Liver (tissue), 9 donors: ENCODE results near the gene VWC2. TPM values are rescaled to one million over a fixed set of nuclear protein-coding genes. Genes with fewer than 3 reads are reported as not detected.

Source experiments
- DNase-seq: peaks from one replicate; pipeline ENCODE4 v3.0.0-alpha.2; 2017; ENCODE audit warnings: low spot score
- H3K27ac ChIP-seq, 2 donors: one replicate each; pipeline ENCODE4 v1.7.0; 2013; ENCODE audit warnings: inconsistent platforms in 2 of 2, low read length in 2 of 2, control low read depth in 1 of 2, low read depth in 1 of 2, mild to moderate bottlenecking in 1 of 2
- H3K27me3 ChIP-seq, 4 donors: one replicate each; pipeline versions ENCODE4 v1.6.1 to v1.7.0; 2013; ENCODE audit warnings: low read length in 3 of 4, inconsistent platforms in 1 of 4, mild to moderate bottlenecking in 1 of 4, moderate library complexity in 1 of 4; ENCODE audit not compliant: control insufficient read depth in 4 of 4, insufficient read depth in 4 of 4
- H3K36me3 ChIP-seq, 4 donors: one replicate each; pipeline versions ENCODE4 v1.6.1 to v1.7.0; 2013; ENCODE audit warnings: low read length in 3 of 4, mild to moderate bottlenecking in 3 of 4, low read depth in 1 of 4, moderate library complexity in 1 of 4; ENCODE audit not compliant: control insufficient read depth in 4 of 4, insufficient read depth in 3 of 4
- H3K4me1 ChIP-seq, 4 donors: one replicate each; pipeline versions ENCODE4 v1.6.1 to v1.7.0; 2013; ENCODE audit warnings: low read length in 3 of 4, mild to moderate bottlenecking in 3 of 4, moderate library complexity in 1 of 4; ENCODE audit not compliant: control insufficient read depth in 4 of 4, insufficient read depth in 4 of 4
- H3K4me3 ChIP-seq, 3 donors: one replicate each; pipeline versions ENCODE4 v1.6.1 to v1.7.0; 2013; ENCODE audit warnings: low read length in 3 of 3, control low read depth in 1 of 3, low read depth in 1 of 3, mild to moderate bottlenecking in 1 of 3
- H3K9ac ChIP-seq, 2 donors: one replicate each; pipeline ENCODE4 v1.7.0; 2013; ENCODE audit warnings: low read length in 2 of 2, mild to moderate bottlenecking in 2 of 2, moderate library complexity in 2 of 2, control low read depth in 1 of 2, low read depth in 1 of 2
- H3K9me3 ChIP-seq, 4 donors: one replicate each; pipeline versions ENCODE4 v1.6.1 to v1.7.0; 2013; ENCODE audit warnings: low read length in 3 of 4; ENCODE audit not compliant: control insufficient read depth in 4 of 4
- CTCF ChIP-seq: fragments of 150-350 bp; IDR thresholded peaks from 2 replicates; pipeline ENCODE4 v1.5.1; 2017; ENCODE audit warnings: improper control_type of control experiment, low read depth, low read length; ENCODE audit not compliant: missing input control
- EGR1 ChIP-seq, 2 donors: IDR thresholded peaks; 2 replicates each; pipeline ENCODE4 v1.6.1; 2016 to 2018; ENCODE audit warnings: antibody characterized with exemption in 2 of 2, low read depth in 2 of 2
- FOXA1 ChIP-seq: IDR thresholded peaks from 2 replicates; pipeline ENCODE4 v1.6.1; 2016; ENCODE audit warnings: antibody characterized with exemption
- GABPA ChIP-seq, 2 donors: IDR thresholded peaks in 1 of 2; conservative IDR thresholded peaks in 1 of 2; 2 replicates each; pipeline ENCODE4 v1.6.1; 2016; ENCODE audit warnings: antibody characterized with exemption in 2 of 2, mild to moderate bottlenecking in 1 of 2, moderate library complexity in 1 of 2
- HNF4A ChIP-seq, 2 donors: conservative IDR thresholded peaks; 2 replicates each; pipeline ENCODE4 v1.6.1; 2016; ENCODE audit warnings: antibody characterized with exemption in 2 of 2, mild to moderate bottlenecking in 2 of 2
- HNF4G ChIP-seq: IDR thresholded peaks from 2 replicates; pipeline ENCODE4 v1.6.1; 2016; ENCODE audit warnings: antibody characterized with exemption
- JUND ChIP-seq, 2 donors: IDR thresholded peaks; 2 replicates each; pipeline ENCODE4 v1.6.1; 2016; ENCODE audit warnings: antibody characterized with exemption in 2 of 2
- MAX ChIP-seq: IDR thresholded peaks from 2 replicates; pipeline ENCODE4 v1.6.1; 2016; ENCODE audit warnings: antibody characterized with exemption
- NR2F2 ChIP-seq: IDR thresholded peaks from 2 replicates; pipeline ENCODE4 v1.6.1; 2016; ENCODE audit warnings: antibody characterized with exemption
- RAD21 ChIP-seq, 2 donors: IDR thresholded peaks; 2 replicates each; pipeline ENCODE4 v1.6.1; 2016; ENCODE audit warnings: antibody characterized with exemption in 2 of 2, mild to moderate bottlenecking in 2 of 2
- RXRA ChIP-seq, 2 donors: IDR thresholded peaks; 2 replicates each; pipeline ENCODE4 v1.6.1; 2017 to 2018; ENCODE audit warnings: antibody characterized with exemption in 2 of 2, mild to moderate bottlenecking in 1 of 2
- SP1 ChIP-seq: IDR thresholded peaks from 2 replicates; pipeline ENCODE4 v1.6.1; 2018; ENCODE audit warnings: antibody characterized with exemption, mild to moderate bottlenecking
- TAF1 ChIP-seq: conservative IDR thresholded peaks from 2 replicates; pipeline ENCODE4 v1.6.1; 2016; ENCODE audit warnings: antibody characterized with exemption, mild to moderate bottlenecking
- WGBS: extraction: QIAGEN DNeasy Blood & Tissue Kit; methylation state at CpG from one replicate; pipeline ENCODE4 v1.1.7; 2013; 5-methylcytosine and 5-hydroxymethylcytosine counted together
- polyA plus RNA-seq, 2 donors: library from polyadenylated mRNA; stranded (reverse) in 1 of 2; unstranded in 1 of 2; fragments of 200-250 nt in 1 of 2; fragments of >200 nt in 1 of 2; fragmentation: Nextera tagmentation in 1 of 2; extraction: Ambion mirVana in 1 of 2; gene quantifications; one replicate each; pipeline versions ENCODE4 v1.2.1 to v1.2.3, GENCODE V29; 2013 to 2015
- total RNA-seq, 2 donors: library from RNA; depleted of rRNA; stranded (reverse); fragments of >200 nt; gene quantifications; one replicate each; pipeline ENCODE4 v1.2.3, GENCODE V29; 2014
- TF ChIP-seq, protein P1 (sequence below): IDR thresholded peaks from 2 replicates; pipeline ENCODE4 v1.6.1; 2016; ENCODE audit warnings: antibody characterized with exemption
- TF ChIP-seq, protein P2 (sequence below): IDR thresholded peaks from 2 replicates; pipeline ENCODE4 v1.6.1; 2016; ENCODE audit warnings: antibody characterized with exemption, mild to moderate bottlenecking
- donor health status: healthy.
- donor health status: healthy.
- donor health status: healthy.
- donor health status: healthy.
- donor health status: healthy.

Gene VWC2
- total and polyA plus RNA-seq, 4 donors = not detected

GRCh38 chr7:49885593-49886285 lies 112.3 kb downstream of the VWC2 start:
- DNase-seq = no peak
- Histone ChIP-seq H3K4me3 (no peak overlapping the region), H3K27ac (no peak overlapping the region), H3K36me3 (peaks cover 0 to 1% (median 0%) of the 10 kb centered on the region in 4 donors), H3K9me3 (peaks cover 0 to 3% (median 0%) of the 10 kb centered on the region in 4 donors), H3K4me1 (no peaks in the 10 kb centered on the region), H3K27me3 (peaks cover 0 to 2% (median 0%) of the 10 kb centered on the region in 4 donors), H3K9ac (no peak overlapping the region)
- 69% methylated on average over 11 of the region's 11 CpGs for WGBS
- TF ChIP-seq EGR1 (IDR thresholded peaks at IDR 0.05; ENCODE audit: low read depth in 2 of 2) (no peak), HNF4G (no peak), SP1 (no peak), NR2F2 (no peak)

GRCh38 chr7:49892481-49892880 lies 119.0 kb downstream of the VWC2 start:
- Histone ChIP-seq H3K4me1 (no peaks in the 10 kb centered on the region), H3K4me3 (no peak overlapping the region), H3K9ac (no peak overlapping the region), H3K27ac (no peak overlapping the region), H3K9me3 (no peaks in the 10 kb centered on the region), H3K27me3 (no peaks in the 10 kb centered on the region), H3K36me3 (peaks cover 0 to 1% (median 0%) of the 10 kb centered on the region in 4 donors)
- no peak for TF ChIP-seq HNF4G
- no peak for TF ChIP-seq CTCF
- no peak for TF ChIP-seq RXRA (IDR thresholded peaks at IDR 0.05)
- TF ChIP-seq RAD21 (IDR thresholded peaks at IDR 0.05) = no peak
- TF ChIP-seq, protein P1, sequence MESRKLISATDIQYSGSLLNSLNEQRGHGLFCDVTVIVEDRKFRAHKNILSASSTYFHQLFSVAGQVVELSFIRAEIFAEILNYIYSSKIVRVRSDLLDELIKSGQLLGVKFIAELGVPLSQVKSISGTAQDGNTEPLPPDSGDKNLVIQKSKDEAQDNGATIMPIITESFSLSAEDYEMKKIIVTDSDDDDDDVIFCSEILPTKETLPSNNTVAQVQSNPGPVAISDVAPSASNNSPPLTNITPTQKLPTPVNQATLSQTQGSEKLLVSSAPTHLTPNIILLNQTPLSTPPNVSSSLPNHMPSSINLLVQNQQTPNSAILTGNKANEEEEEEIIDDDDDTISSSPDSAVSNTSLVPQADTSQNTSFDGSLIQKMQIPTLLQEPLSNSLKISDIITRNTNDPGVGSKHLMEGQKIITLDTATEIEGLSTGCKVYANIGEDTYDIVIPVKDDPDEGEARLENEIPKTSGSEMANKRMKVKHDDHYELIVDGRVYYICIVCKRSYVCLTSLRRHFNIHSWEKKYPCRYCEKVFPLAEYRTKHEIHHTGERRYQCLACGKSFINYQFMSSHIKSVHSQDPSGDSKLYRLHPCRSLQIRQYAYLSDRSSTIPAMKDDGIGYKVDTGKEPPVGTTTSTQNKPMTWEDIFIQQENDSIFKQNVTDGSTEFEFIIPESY = no peak
- no peak for TF ChIP-seq HNF4A (conservative IDR thresholded peaks at IDR 0.05)
- TF ChIP-seq SP1 = no peak
- no peak for TF ChIP-seq FOXA1
- no peak for TF ChIP-seq JUND (IDR thresholded peaks at IDR 0.05)
- no peak for TF ChIP-seq GABPA (IDR thresholded peaks at IDR 0.05 in 1 of 2, conservative IDR thresholded peaks at IDR 0.05 in 1 of 2)
- TF ChIP-seq, protein P2, sequence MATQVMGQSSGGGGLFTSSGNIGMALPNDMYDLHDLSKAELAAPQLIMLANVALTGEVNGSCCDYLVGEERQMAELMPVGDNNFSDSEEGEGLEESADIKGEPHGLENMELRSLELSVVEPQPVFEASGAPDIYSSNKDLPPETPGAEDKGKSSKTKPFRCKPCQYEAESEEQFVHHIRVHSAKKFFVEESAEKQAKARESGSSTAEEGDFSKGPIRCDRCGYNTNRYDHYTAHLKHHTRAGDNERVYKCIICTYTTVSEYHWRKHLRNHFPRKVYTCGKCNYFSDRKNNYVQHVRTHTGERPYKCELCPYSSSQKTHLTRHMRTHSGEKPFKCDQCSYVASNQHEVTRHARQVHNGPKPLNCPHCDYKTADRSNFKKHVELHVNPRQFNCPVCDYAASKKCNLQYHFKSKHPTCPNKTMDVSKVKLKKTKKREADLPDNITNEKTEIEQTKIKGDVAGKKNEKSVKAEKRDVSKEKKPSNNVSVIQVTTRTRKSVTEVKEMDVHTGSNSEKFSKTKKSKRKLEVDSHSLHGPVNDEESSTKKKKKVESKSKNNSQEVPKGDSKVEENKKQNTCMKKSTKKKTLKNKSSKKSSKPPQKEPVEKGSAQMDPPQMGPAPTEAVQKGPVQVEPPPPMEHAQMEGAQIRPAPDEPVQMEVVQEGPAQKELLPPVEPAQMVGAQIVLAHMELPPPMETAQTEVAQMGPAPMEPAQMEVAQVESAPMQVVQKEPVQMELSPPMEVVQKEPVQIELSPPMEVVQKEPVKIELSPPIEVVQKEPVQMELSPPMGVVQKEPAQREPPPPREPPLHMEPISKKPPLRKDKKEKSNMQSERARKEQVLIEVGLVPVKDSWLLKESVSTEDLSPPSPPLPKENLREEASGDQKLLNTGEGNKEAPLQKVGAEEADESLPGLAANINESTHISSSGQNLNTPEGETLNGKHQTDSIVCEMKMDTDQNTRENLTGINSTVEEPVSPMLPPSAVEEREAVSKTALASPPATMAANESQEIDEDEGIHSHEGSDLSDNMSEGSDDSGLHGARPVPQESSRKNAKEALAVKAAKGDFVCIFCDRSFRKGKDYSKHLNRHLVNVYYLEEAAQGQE = no peak
- TF ChIP-seq EGR1 (IDR thresholded peaks at IDR 0.05; ENCODE audit: low read depth in 2 of 2) = no peak
- TF ChIP-seq MAX = no peak
- TF ChIP-seq TAF1 = no peak
- no peak for DNase-seq
- WGBS = 83% methylated on average over 2 of the region's 2 CpGs
